ENCODE results near the gene LILRA6. TPM values are rescaled to one million over a fixed set of nuclear protein-coding genes. Genes with fewer than 3 reads are reported as not detected.
A peak's percentile ranks its signal among the peaks of the same experiment; 100 is the strongest.

The LILRA6 gene
- total and polyA plus RNA-seq, 2 of the 8 experiments (the other 6 are each of a cell fraction or from before 2014, with no cell fraction given), result not detected

- TF ChIP-seq CHD2 (IDR thresholded peaks at IDR 0.05; ENCODE audit: low read length), result no peak
- peak; percentile 94 for TF ChIP-seq SP4 (IDR thresholded peaks at IDR 0.05; ENCODE audit: low read length)
- peak; percentile 85 for TF ChIP-seq PHF8 (conservative IDR thresholded peaks at IDR 0.05; ENCODE audit: low read depth, low read length)
- TF ChIP-seq, protein P1, sequence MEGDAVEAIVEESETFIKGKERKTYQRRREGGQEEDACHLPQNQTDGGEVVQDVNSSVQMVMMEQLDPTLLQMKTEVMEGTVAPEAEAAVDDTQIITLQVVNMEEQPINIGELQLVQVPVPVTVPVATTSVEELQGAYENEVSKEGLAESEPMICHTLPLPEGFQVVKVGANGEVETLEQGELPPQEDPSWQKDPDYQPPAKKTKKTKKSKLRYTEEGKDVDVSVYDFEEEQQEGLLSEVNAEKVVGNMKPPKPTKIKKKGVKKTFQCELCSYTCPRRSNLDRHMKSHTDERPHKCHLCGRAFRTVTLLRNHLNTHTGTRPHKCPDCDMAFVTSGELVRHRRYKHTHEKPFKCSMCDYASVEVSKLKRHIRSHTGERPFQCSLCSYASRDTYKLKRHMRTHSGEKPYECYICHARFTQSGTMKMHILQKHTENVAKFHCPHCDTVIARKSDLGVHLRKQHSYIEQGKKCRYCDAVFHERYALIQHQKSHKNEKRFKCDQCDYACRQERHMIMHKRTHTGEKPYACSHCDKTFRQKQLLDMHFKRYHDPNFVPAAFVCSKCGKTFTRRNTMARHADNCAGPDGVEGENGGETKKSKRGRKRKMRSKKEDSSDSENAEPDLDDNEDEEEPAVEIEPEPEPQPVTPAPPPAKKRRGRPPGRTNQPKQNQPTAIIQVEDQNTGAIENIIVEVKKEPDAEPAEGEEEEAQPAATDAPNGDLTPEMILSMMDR (IDR thresholded peaks at IDR 0.05; ENCODE audit: control extremely low read depth in 1 of 3, insufficient read depth in 1 of 3, low read depth in 1 of 3, low read length in 3 of 3), result no peak
- TF ChIP-seq CHD7 (IDR thresholded peaks at IDR 0.05; ENCODE audit: insufficient replicate concordance, low read length), result no peak
- no peak for TF ChIP-seq RXRA (IDR thresholded peaks at IDR 0.05; ENCODE audit: insufficient read depth, low read depth, low read length)
- no peak for TF ChIP-seq CBX8 (IDR thresholded peaks at IDR 0.05; ENCODE audit: borderline replicate concordance, low read depth, low read length)
- no peak for TF ChIP-seq CEBPB (IDR thresholded peaks at IDR 0.05; ENCODE audit: low read depth, low read length)
These were observed 52.7 kb downstream of the LILRA6 start (continued) for GRCh38 chr19:54189735-54190502.
